Brain microvascular endothelial cell (primary cell): Measurements from ENCODE around the gene UPK1B.
"Not testable (repeated sequence)": the region's sequence is repeated elsewhere in the genome, so short reads cannot be mapped to it uniquely, and the experiment has no call there.

Experiments used
- DNase-seq: peaks from one replicate; pipeline ENCODE4 v3.0.0-alpha.2; 2020
- H3K27ac ChIP-seq: fragments of 250-450 bp; sonication (Bioruptor Pico); 2 replicates; pipeline ENCODE4 v1.5.1; 2020; ENCODE audit warnings: mild to moderate bottlenecking, moderate library complexity
- H3K27me3 ChIP-seq: fragments of 250-450 bp; sonication (Bioruptor Pico); replicated peaks from 2 replicates; pipeline ENCODE4 v1.5.1; 2020; ENCODE audit warnings: mild to moderate bottlenecking
- H3K36me3 ChIP-seq: fragments of 250-450 bp; sonication (Bioruptor Pico); replicated peaks from 2 replicates; pipeline ENCODE4 v1.5.1; 2020; ENCODE audit warnings: mild to moderate bottlenecking
- H3K4me3 ChIP-seq: 2 replicates; pipeline ENCODE4 v1.5.1; 2011; ENCODE audit warnings: low read depth, mild to moderate bottlenecking, control low read depth, low read length, moderate library complexity
- in situ Hi-C: cut with HindIII; loops from 2 replicates; pipeline ENCODE4 v1.10.0; 2017; ENCODE audit warnings: low sequenced_read_pairs, low pct_ligation_motif_present
- TF ChIP-seq, protein P1 (sequence below): IDR thresholded peaks from 2 replicates; pipeline ENCODE4 v1.5.1; 2011; ENCODE audit warnings: low read depth, mild to moderate bottlenecking, moderate library complexity, low read length, control low read depth, inconsistent platforms; ENCODE audit errors: missing control alignments

UPK1B gene

DNA sequence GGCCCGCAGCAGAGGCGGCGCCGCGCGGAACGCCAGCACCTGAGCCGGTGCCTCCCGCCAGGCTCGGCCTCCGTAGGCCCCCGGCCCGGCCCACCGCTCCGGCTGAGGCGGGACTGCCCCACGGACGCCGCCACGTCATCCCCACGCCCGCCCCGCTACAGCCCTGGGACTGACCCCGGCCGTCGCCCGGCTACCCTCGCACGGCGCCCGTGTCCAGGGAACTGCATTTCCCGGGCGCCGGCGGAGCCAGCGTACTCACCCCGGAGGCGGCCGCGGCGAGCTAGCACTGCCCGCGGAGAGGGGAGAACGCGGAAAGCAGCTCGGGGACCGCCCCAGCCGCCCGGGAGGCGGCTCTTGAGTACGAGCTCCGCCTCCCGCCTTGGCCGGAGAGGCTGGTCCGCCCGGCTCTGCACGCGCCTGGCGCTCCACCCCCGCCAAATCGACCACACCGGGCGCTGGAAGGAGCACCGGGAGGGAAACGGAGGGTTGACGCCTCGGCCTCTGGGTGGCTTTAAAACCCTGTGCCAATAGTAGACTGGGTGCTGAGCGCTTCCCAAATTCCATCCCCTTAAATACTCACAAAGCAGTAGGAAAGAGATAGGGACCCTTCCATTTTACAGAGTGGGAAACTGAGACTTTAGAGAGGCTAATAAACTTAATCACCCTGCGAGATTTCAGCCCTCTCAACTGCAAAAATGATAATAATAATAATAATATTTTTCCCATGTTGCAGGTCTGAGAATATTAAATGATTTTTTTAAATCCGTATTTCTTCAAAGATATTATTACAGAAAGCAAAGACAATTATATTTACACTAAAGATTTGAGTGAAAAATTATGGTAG, 67.4 kb downstream of the UPK1B start, which contains the start of gene B4GALT4:
B4GALT4 (minus strand) TSS at position 288 of the 844 bp plus-strand sequence. CDS start 10,779 bp downstream, outside the sequence.
- Histone ChIP-seq H3K36me3 (no peaks in the 10 kb centered on the region), H3K27ac (peak within 1 kb of the TSS; percentile 86), H3K27me3 (no peaks in the 10 kb centered on the region), H3K4me3 (peak within 1 kb of the TSS; percentile 68)
- in situ Hi-C loops, result no loop called here
- TF ChIP-seq, protein P1, sequence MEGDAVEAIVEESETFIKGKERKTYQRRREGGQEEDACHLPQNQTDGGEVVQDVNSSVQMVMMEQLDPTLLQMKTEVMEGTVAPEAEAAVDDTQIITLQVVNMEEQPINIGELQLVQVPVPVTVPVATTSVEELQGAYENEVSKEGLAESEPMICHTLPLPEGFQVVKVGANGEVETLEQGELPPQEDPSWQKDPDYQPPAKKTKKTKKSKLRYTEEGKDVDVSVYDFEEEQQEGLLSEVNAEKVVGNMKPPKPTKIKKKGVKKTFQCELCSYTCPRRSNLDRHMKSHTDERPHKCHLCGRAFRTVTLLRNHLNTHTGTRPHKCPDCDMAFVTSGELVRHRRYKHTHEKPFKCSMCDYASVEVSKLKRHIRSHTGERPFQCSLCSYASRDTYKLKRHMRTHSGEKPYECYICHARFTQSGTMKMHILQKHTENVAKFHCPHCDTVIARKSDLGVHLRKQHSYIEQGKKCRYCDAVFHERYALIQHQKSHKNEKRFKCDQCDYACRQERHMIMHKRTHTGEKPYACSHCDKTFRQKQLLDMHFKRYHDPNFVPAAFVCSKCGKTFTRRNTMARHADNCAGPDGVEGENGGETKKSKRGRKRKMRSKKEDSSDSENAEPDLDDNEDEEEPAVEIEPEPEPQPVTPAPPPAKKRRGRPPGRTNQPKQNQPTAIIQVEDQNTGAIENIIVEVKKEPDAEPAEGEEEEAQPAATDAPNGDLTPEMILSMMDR, result no peak
- DNase-seq, result peak; percentile 70

- H3K4me3 ChIP-seq, in situ Hi-C loops, DNase-seq, H3K27ac ChIP-seq, H3K27me3 ChIP-seq, H3K36me3 ChIP-seq: not testable (repeated sequence)
These were observed 69.1 kb downstream of the UPK1B start for GRCh38 chr3:119242387-119243057.

GRCh38 chr3:119243058-119243529, 69.7 kb downstream of the UPK1B start:
- DNase-seq, H3K27ac ChIP-seq, H3K36me3 ChIP-seq, H3K27me3 ChIP-seq, H3K4me3 ChIP-seq, in situ Hi-C loops: not testable (repeated sequence)

GRCh38 chr3:119243712-119244111, 70.3 kb downstream of the UPK1B start:
- no peak overlapping the region for H3K4me3 ChIP-seq
- H3K27ac ChIP-seq, result no peak overlapping the region
- TF ChIP-seq, protein P1, result no peak
- H3K27me3 ChIP-seq, result no peaks in the 10 kb centered on the region
- in situ Hi-C loops, result no loop called here
- no peak for DNase-seq
- H3K36me3 ChIP-seq, result no peaks in the 10 kb centered on the region

DNA sequence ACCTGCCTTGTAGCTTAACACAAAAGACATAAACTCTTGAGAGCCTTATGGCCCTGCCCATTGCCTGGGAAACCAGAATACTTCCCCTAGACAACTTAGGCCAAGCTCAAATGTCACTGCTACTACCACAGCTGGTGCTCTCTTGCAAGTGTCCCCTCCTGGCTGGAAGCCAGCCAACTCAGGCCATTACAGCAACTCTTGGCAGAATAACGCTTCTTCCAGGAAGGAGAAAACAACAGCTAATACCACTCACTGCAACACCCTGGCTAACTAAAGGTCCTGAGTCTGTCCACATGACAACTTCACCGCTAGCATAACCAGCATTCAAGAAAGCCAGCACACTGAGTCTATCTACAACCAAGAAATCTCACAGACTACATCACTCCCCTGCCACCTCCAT, 72.4 kb downstream of the UPK1B start:
- in situ Hi-C loops, result no loop called here
- TF ChIP-seq, protein P1, result no peak
- H3K27me3 ChIP-seq, result no peaks in the 10 kb centered on the region
- H3K4me3 ChIP-seq, result no peak overlapping the region
- no peak overlapping the region for H3K27ac ChIP-seq
- no peak for DNase-seq
- H3K36me3 ChIP-seq, result no peaks in the 10 kb centered on the region
